H1 (cell line): ENCODE results near the gene HECTD4.

Experiments used
- EP300 ChIP-seq, 2 experiments: IDR thresholded peaks; 1 replicate in 1 of 2; 2 replicates in 1 of 2; pipeline ENCODE4 v1.6.1; 2011 to 2012; ENCODE audit warnings: low read depth in 2 of 2, low read length in 2 of 2, mild to moderate bottlenecking in 2 of 2, borderline replicate concordance in 1 of 2, inconsistent platforms in 1 of 2, moderate library complexity in 1 of 2
- EZH2 ChIP-seq: fragments of 200-600 bp; sonication (generic); IDR thresholded peaks from 2 replicates; pipeline ENCODE4 v1.7.1; 2012; ENCODE audit warnings: low read depth, mild to moderate bottlenecking, moderate library complexity, low read length, inconsistent platforms; ENCODE audit not compliant: severe bottlenecking
- GABPA ChIP-seq: IDR thresholded peaks from 2 replicates; pipeline ENCODE4 v1.6.1; 2011; ENCODE audit warnings: mild to moderate bottlenecking, low read length, moderate library complexity, borderline replicate concordance; ENCODE audit not compliant: insufficient read depth
- MAFK ChIP-seq: IDR thresholded peaks from 2 replicates; pipeline ENCODE4 v1.6.1; 2012; ENCODE audit warnings: low read depth, mild to moderate bottlenecking, improper control_type of control experiment, low read length
- POLR2A ChIP-seq, 2 experiments: IDR thresholded peaks; 1 replicate in 1 of 2; 2 replicates in 1 of 2; pipeline ENCODE4 v1.6.1; 2011; ENCODE audit warnings: low read depth in 2 of 2, low read length in 2 of 2, mild to moderate bottlenecking in 2 of 2; ENCODE audit errors: control extremely low read depth in 1 of 2
- POLR2AphosphoS5 ChIP-seq: IDR thresholded peaks from 2 replicates; pipeline ENCODE4 v1.6.1; 2011; ENCODE audit warnings: low read depth, low read length
- RAD21 ChIP-seq, 2 experiments: IDR thresholded peaks in 1 of 2; conservative IDR thresholded peaks in 1 of 2; 2 replicates each; pipeline ENCODE4 v1.6.1; 2011; ENCODE audit warnings: low read depth in 2 of 2, low read length in 2 of 2, improper control_type of control experiment in 1 of 2, inconsistent platforms in 1 of 2, mild to moderate bottlenecking in 1 of 2, moderate library complexity in 1 of 2
- RBBP5 ChIP-seq: IDR thresholded peaks from 2 replicates; pipeline ENCODE4 v1.7.1; 2012; ENCODE audit warnings: low read depth, mild to moderate bottlenecking, inconsistent platforms, low read length, moderate library complexity, borderline replicate concordance
- RNF2 ChIP-seq: fragments of 200-900, 300-1000 bp; sonication (generic); IDR thresholded peaks from 2 replicates; pipeline ENCODE4 v1.7.1; 2016; ENCODE audit warnings: borderline replicate concordance, low read depth, mild to moderate bottlenecking, antibody characterized with exemption, low read length; ENCODE audit not compliant: poor library complexity, severe bottlenecking; ENCODE audit errors: missing control alignments
- SAP30 ChIP-seq: fragments of 300-600 bp; sonication (generic); IDR thresholded peaks from 2 replicates; pipeline ENCODE4 v1.7.1; 2012; ENCODE audit warnings: low read length, moderate library complexity, mild to moderate bottlenecking, inconsistent platforms; ENCODE audit not compliant: insufficient read depth, insufficient replicate concordance
- YY1 ChIP-seq: IDR thresholded peaks from 2 replicates; pipeline ENCODE4 v1.6.1; 2011; ENCODE audit warnings: low read depth, mild to moderate bottlenecking, low read length
- TF ChIP-seq, protein P1 (sequence below), 3 experiments: IDR thresholded peaks; 1 replicate in 2 of 3; 2 replicates in 1 of 3; pipeline versions ENCODE4 v1.5.1 to v1.6.1; 2011; ENCODE audit warnings: low read length in 3 of 3, mild to moderate bottlenecking in 3 of 3, inconsistent platforms in 2 of 3, low read depth in 1 of 3, moderate library complexity in 1 of 3; ENCODE audit not compliant: insufficient read depth in 1 of 3; ENCODE audit errors: control extremely low read depth in 1 of 3
- TF ChIP-seq, protein P2 (sequence below): IDR thresholded peaks from 2 replicates; pipeline ENCODE4 v1.6.1; 2012; ENCODE audit warnings: inconsistent platforms
- TF ChIP-seq, protein P3 (sequence below): IDR thresholded peaks from 2 replicates; pipeline ENCODE4 v1.6.1; 2012; ENCODE audit warnings: inconsistent platforms

DNA sequence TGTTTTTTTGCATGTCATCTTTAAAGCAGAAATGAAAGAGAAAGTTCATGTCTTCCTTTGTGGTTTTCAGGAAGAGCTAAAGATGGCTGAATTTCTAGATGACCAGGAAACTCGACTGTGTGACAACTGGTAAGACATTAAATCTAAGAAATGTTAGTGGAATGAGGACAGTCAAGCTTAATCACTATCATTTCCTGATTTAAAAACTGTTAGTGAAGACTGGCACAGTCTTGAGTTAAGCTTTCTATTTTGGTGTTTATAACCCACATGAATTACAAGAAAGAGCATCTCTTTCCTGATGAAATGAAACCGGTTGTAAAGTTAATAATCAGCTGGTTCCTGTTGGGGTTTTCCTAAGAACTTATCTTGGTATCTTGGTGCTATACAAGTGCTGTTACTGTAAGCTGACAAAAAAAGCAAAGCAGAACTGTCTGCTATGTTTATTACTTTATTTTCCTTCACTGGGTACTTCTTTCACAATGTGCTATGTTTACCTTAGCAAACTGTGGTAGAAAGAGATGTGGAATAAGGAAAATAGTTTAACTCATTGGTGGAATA, 251.7 kb downstream of the HECTD4 start:
- no peak for TF ChIP-seq YY1
- TF ChIP-seq, protein P1, sequence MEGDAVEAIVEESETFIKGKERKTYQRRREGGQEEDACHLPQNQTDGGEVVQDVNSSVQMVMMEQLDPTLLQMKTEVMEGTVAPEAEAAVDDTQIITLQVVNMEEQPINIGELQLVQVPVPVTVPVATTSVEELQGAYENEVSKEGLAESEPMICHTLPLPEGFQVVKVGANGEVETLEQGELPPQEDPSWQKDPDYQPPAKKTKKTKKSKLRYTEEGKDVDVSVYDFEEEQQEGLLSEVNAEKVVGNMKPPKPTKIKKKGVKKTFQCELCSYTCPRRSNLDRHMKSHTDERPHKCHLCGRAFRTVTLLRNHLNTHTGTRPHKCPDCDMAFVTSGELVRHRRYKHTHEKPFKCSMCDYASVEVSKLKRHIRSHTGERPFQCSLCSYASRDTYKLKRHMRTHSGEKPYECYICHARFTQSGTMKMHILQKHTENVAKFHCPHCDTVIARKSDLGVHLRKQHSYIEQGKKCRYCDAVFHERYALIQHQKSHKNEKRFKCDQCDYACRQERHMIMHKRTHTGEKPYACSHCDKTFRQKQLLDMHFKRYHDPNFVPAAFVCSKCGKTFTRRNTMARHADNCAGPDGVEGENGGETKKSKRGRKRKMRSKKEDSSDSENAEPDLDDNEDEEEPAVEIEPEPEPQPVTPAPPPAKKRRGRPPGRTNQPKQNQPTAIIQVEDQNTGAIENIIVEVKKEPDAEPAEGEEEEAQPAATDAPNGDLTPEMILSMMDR (IDR thresholded peaks at IDR 0.05; ENCODE audit: control extremely low read depth in 1 of 3, insufficient read depth in 1 of 3, low read depth in 1 of 3, low read length in 3 of 3) = no peak
- no peak for TF ChIP-seq RBBP5
- no peak for TF ChIP-seq SAP30
- TF ChIP-seq, protein P2, sequence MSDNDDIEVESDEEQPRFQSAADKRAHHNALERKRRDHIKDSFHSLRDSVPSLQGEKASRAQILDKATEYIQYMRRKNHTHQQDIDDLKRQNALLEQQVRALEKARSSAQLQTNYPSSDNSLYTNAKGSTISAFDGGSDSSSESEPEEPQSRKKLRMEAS = no peak
- no peak for TF ChIP-seq RAD21 (IDR thresholded peaks at IDR 0.05 in 1 of 2, conservative IDR thresholded peaks at IDR 0.05 in 1 of 2; ENCODE audit: low read depth in 2 of 2, low read length in 2 of 2)
- TF ChIP-seq POLR2A (IDR thresholded peaks at IDR 0.05; ENCODE audit: control extremely low read depth in 1 of 2, low read depth in 2 of 2, low read length in 2 of 2) = no peak
- no peak for TF ChIP-seq POLR2AphosphoS5
- TF ChIP-seq MAFK = no peak
- TF ChIP-seq, protein P3, sequence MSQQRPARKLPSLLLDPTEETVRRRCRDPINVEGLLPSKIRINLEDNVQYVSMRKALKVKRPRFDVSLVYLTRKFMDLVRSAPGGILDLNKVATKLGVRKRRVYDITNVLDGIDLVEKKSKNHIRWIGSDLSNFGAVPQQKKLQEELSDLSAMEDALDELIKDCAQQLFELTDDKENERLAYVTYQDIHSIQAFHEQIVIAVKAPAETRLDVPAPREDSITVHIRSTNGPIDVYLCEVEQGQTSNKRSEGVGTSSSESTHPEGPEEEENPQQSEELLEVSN = no peak
- TF ChIP-seq EP300 (IDR thresholded peaks at IDR 0.05; ENCODE audit: borderline replicate concordance in 1 of 2, low read depth in 2 of 2, low read length in 2 of 2) = no peak
- no peak for TF ChIP-seq EZH2
- TF ChIP-seq GABPA = no peak
- no peak for TF ChIP-seq RNF2
